ENCODE results near the gene VTA1.
"Not testable (repeated sequence)": the region's sequence is repeated elsewhere in the genome, so short reads cannot be mapped to it uniquely, and the experiment has no call there.

Gene VTA1

DNA sequence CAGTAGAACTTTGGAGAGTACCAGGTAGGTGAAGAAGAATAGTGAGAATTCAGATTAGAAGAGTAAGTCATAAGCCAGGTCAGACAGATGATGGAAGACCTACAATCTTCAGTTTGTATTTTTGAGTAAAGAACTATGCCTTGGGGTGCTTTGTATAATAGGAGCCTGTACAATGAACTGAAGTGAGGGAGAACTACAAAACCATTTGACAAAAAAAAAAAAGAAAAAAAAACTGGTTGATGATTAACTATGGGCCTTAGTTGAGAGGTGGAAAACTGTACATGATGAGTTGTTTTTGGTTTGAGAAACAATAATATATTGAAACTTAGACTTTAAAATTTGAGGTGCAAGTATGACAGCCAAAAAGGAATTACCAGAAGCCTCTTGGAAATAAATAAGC lies 25.7 kb downstream of the VTA1 start:
- DNase-seq (ENCODE audit: low spot score): no peak

GRCh38 chr6:142173980-142174379 lies 26.9 kb downstream of the VTA1 start:
- no peak for DNase-seq (ENCODE audit: low spot score)

GRCh38 chr6:142174703-142175102 lies 27.6 kb downstream of the VTA1 start:
- no peak for DNase-seq (ENCODE audit: low spot score)

DNA sequence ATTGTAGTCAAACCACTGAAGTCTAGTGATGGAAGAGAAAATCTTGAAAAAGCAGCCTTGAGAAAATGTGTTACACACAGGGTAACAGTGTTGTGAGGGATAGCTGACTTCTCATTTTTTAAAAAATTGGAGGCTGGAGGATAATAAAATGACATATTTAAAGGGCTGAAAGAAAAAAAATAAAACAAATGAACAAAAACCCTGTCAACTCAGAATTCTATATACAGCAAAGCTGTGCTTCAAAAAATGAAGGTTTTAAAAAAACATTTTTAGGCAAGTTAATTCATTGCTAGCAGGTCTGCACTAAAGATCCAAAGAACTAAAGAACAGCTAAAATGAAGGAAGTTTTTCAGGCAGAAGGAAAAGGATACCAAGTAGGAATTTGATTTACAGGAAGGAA lies 31.1 kb downstream of the VTA1 start:
- no peak for DNase-seq (ENCODE audit: low spot score)

- no peak for DNase-seq (ENCODE audit: low spot score)
These were observed 34.9 kb downstream of the VTA1 start for GRCh38 chr6:142182004-142182403.

GRCh38 chr6:142183351-142183750 lies 36.3 kb downstream of the VTA1 start:
- DNase-seq (ENCODE audit: low spot score): no peak

GRCh38 chr6:142184307-142184706 lies 37.2 kb downstream of the VTA1 start:
- DNase-seq (ENCODE audit: low spot score): no peak

DNA sequence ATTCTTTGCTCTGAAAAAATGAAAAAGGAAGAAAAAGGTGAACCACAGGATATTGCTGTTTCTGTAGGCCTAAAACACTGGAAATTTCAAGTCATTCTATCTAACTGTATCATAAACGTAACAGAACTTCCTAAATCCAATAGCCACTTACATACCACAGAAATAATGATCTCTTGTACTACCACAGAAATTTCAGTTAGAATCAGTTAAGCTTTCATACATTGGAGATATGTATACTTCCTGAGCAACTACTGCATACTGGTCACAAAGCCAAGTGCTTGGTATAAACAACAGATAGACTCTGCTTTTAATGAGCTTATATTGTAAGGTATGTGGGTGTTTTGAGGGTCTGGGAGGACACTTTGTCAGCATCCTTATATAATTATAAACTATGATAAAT lies 38.6 kb downstream of the VTA1 start:
- DNase-seq (ENCODE audit: low spot score): no peak

DNA sequence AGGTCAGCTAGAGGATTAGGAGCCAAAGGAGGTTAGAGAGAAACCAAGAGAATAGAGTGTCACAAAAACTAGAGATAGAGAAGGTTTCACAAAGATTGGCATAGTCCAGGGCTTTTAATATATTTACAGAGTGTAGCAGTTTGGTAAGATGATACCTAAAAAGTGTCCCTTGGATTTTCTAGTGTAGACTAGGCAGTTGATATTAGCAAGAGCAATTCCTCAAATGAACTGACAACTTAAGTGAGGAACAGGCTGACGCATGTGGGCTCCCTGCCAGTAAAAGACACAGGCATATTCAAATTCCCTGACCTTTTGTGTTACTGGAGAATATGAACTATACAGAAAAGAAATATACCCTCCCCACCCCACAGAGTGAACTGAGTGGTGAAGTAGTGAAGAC lies 40.1 kb downstream of the VTA1 start:
- DNase-seq (ENCODE audit: low spot score): no peak

DNA sequence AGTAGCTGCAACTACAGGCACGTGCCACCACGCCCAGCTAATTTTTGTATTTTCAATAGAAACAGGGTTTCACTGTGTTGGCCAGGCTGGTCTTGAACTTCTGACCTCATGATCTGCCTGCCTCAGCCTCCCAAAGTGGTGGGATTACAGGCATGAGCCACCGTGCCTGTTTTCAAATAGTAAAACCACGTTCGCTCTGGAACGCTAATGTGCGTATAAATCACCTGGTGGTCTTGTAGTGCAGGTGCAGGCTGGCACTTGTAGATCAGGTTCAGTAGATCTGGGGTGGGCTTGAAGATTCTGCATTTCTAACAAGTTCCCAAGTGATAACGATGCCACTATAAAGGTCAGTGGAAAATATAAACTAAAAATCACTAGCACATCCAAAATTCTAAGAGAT lies 41.3 kb downstream of the VTA1 start:
- DNase-seq (ENCODE audit: low spot score): not testable (repeated sequence)

- DNase-seq (ENCODE audit: low spot score): no peak
These were observed 42.0 kb downstream of the VTA1 start for GRCh38 chr6:142189057-142189456.

GRCh38 chr6:142192343-142192742 lies 45.3 kb downstream of the VTA1 start:
- no peak for DNase-seq (ENCODE audit: low spot score)

- DNase-seq (ENCODE audit: low spot score): no peak
These were observed 46.6 kb downstream of the VTA1 start for GRCh38 chr6:142193621-142194020.

GRCh38 chr6:142195862-142196541 lies 48.9 kb downstream of the VTA1 start:
- DNase-seq (ENCODE audit: low spot score): no peak

DNA sequence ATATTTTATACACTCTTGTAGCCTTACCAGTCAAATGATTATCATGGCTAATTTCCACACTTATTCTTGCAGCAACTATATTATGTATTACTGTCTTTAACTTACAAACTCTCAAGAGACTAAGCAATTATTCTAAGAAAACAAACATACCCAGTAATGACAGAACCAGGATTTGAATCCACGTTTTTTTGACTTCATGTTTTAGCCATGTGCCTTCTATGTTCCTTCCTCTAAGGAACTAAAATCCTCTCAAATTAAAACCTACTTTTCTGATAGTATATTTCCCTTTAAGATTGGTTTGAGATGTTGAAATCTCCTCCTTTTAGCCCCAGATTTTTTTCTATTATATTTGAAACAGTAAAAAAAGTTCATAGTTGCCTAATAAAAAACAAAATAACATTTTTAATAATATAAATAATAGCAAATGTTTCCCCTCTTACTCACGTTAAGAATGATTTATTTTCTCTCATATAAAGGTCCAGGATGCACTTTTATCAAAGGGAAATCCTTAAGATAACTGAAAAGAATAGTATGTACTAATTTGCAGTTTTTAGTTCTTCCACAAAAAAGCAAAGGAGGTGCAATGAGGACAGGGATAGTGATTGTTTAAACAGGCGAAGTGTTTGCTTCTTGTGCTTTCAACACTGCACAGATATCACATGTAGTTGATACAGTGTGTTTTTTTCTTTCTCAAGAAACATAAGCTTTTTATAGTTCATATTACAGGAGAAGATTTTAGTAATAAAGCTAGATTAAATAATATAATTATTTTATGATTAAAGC lies 54.0 kb downstream of the VTA1 start:
- no peak for DNase-seq (ENCODE audit: low spot score)

GRCh38 chr6:142207265-142207877 lies 60.3 kb downstream of the VTA1 start:
- DNase-seq (ENCODE audit: low spot score): peak; percentile 43

DNA sequence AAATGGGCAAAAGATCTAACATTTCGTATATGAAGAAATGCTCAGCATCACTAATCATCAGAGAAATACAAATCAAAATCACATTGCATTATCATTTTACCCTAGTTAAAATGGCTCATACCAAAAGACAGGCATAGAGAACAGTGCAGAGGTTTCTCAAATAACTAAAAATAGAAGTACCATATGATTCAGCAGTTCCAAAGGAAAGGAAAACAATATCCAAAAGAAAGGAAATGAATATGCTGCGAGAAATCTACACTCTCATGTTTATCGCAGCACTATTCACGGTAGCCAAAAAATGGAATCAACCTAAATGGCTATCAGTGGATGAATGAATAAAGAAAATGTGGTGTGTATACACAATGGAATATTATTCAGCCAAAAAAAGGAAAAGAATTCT lies 63.5 kb downstream of the VTA1 start:
- DNase-seq (ENCODE audit: low spot score): no peak

DNA sequence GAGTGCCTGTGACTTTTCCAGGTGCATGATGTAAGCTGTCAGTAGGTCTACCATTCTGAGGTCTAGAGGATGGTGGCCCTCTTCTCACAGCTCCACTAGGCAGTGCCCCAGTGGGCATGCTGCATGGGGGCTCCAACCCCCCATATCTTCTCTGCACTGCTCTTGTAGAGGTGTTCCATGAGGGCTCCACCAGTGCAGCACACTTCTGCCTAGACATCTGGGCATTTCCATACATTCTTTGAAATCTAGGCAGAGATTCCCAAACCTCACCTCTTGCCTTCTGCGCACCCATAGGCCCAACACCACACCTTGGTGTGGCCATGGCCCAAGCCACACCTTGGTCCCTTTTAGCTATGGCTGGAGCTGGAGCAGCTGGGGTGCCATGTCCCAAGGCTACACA lies 66.3 kb downstream of the VTA1 start:
- DNase-seq (ENCODE audit: low spot score): no peak

DNA sequence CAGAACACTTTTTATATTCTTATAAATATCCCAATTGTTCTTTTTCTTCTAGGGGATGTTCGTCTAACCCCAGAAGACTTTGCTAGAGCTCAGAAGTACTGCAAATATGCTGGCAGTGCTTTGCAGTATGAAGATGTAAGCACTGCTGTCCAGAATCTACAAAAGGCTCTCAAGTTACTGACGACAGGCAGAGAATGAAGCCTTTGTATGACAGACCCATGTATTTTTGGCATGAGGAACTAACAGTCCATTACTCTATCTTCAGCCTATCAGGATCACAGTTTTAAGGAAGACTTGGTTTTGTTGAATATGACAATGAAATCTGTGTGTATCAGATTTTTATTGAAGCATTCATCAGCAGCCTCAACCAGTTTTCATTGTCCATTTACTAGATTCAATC lies 71.4 kb downstream of the VTA1 start:
- peak; percentile 52 for DNase-seq (ENCODE audit: low spot score)

DNA sequence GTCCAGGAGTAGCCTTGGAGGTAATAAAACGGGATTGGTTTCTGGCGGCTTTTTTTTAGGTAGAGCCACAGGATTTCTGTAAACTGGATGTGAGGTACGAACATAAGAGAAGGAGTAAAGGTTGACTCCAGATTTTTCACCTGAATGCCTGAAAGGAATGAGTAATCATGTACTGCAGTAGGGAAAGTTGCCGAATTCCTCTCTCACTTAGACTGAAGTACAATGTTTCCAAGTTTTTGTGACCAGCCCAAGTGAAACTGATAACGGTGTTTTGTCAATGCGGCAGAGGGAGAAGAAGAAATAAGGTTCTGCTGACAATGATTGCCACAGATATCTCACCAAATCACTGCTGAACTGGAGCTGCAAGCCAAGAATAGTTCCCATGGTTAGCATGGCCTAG lies 75.0 kb downstream of the VTA1 start:
- DNase-seq (ENCODE audit: low spot score): no peak

GRCh38 chr6:142223938-142224337 lies 76.9 kb downstream of the VTA1 start:
- no peak for DNase-seq (ENCODE audit: low spot score)

DNA sequence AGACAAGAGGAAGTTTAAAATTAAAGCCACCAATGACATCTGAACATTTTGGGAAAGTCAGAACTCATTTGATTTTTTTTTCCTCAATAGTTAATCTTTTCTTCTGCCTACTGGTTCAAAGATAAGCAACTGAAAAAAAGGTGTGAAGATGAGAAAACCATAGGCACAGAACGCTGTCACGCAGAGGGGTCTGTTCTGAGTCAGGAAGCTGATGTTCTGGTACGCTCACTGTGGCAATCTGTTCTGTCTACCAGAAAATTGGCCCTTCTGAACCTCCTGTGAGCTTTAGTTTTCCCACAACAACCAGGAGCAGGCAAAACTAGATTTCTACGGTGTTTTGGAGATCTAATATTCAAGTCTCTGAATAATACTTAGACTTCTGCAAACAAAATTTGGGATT lies 78.1 kb downstream of the VTA1 start:
- no peak for DNase-seq (ENCODE audit: low spot score)

- no peak for DNase-seq (ENCODE audit: low spot score)
These were observed 78.5 kb downstream of the VTA1 start for GRCh38 chr6:142225552-142225951.

All from globus pallidus (tissue), 1 donor.